NT2/D1 (cell line): ENCODE data around the gene MNAT1.

Experiments used
- DNase-seq: peaks from one replicate; pipeline ENCODE4 v3.0.0-alpha.2; 2011; ENCODE audit warnings: low read depth, low spot score
- H3K27me3 ChIP-seq: 2 replicates; pipeline ENCODE4 v1.6.0; 2011; ENCODE audit warnings: mild to moderate bottlenecking; ENCODE audit not compliant: insufficient read length, insufficient read depth
- H3K36me3 ChIP-seq: 2 replicates; pipeline ENCODE4 v1.6.1; 2011; ENCODE audit warnings: mild to moderate bottlenecking, low read length, mixed read lengths; ENCODE audit not compliant: insufficient read depth, insufficient read length
- H3K4me1 ChIP-seq: 2 replicates; pipeline ENCODE4 v1.5.1; 2011; ENCODE audit not compliant: insufficient read depth, insufficient read length
- H3K4me3 ChIP-seq: 2 replicates; pipeline ENCODE4 v1.5.1; 2011; ENCODE audit warnings: low read depth; ENCODE audit not compliant: insufficient read length
- H3K9ac ChIP-seq: 2 replicates; pipeline ENCODE4 v1.6.0; 2011; ENCODE audit warnings: low read depth; ENCODE audit not compliant: insufficient read length
- H3K9me3 ChIP-seq: 2 replicates; pipeline ENCODE4 v1.5.1; 2011; ENCODE audit warnings: mild to moderate bottlenecking, low read length; ENCODE audit not compliant: insufficient read depth
- SUZ12 ChIP-seq: IDR thresholded peaks from 2 replicates; pipeline ENCODE4 v1.6.1; 2011; ENCODE audit not compliant: insufficient read length, insufficient read depth; ENCODE audit errors: extremely low read depth
- YY1 ChIP-seq: IDR thresholded peaks from 2 replicates; pipeline ENCODE4 v1.6.1; 2011; ENCODE audit not compliant: insufficient read length, insufficient read depth
- ZNF274 ChIP-seq: IDR thresholded peaks from 2 replicates; pipeline ENCODE4 v1.6.1; 2011; ENCODE audit warnings: mild to moderate bottlenecking, low read depth, low read length

MNAT1 gene

GRCh38 chr14:60893911-60894310 lies 159.3 kb downstream of the MNAT1 start:
- Histone ChIP-seq H3K4me1 (no peaks in the 10 kb centered on the region), H3K9ac (no peak overlapping the region), H3K9me3 (no peaks in the 10 kb centered on the region), H3K36me3 (no peaks in the 10 kb centered on the region), H3K4me3 (no peak overlapping the region), H3K27me3 (no peaks in the 10 kb centered on the region)
- TF ChIP-seq SUZ12 (no peak), YY1 (no peak), ZNF274 (no peak)
- DNase-seq = no peak

- H3K4me1 ChIP-seq = no peaks in the 10 kb centered on the region
- H3K27me3 ChIP-seq = no peaks in the 10 kb centered on the region
- no peak overlapping the region for H3K9ac ChIP-seq
- no peaks in the 10 kb centered on the region for H3K36me3 ChIP-seq
- no peak for TF ChIP-seq YY1
- no peaks in the 10 kb centered on the region for H3K9me3 ChIP-seq
- H3K4me3 ChIP-seq = no peak overlapping the region
- DNase-seq = no peak
These were observed 169.8 kb downstream of the MNAT1 start for GRCh38 chr14:60904381-60904780.

- no peak for TF ChIP-seq SUZ12
- no peak for TF ChIP-seq ZNF274
- no peak for TF ChIP-seq YY1
- Histone ChIP-seq H3K9ac (no peak overlapping the region), H3K4me3 (no peak overlapping the region), H3K27me3 (no peaks in the 10 kb centered on the region), H3K9me3 (no peaks in the 10 kb centered on the region), H3K4me1 (no peaks in the 10 kb centered on the region), H3K36me3 (no peaks in the 10 kb centered on the region)
- no peak for DNase-seq
These were observed 171.4 kb downstream of the MNAT1 start for GRCh38 chr14:60905923-60906322.

- no peak for DNase-seq
- no peak for TF ChIP-seq SUZ12
- no peak for TF ChIP-seq YY1
- TF ChIP-seq ZNF274 = no peak
- H3K27me3 ChIP-seq = no peaks in the 10 kb centered on the region
These were observed 181.2 kb downstream of the MNAT1 start for GRCh38 chr14:60915781-60916180.

GRCh38 chr14:60922050-60922449 lies 187.5 kb downstream of the MNAT1 start:
- H3K4me3 ChIP-seq = no peak overlapping the region
- no peak for DNase-seq
- no peak overlapping the region for H3K9ac ChIP-seq
- TF ChIP-seq SUZ12 = no peak
- TF ChIP-seq YY1 = no peak
- no peak for TF ChIP-seq ZNF274
- H3K36me3 ChIP-seq = no peaks in the 10 kb centered on the region
- H3K27me3 ChIP-seq = no peaks in the 10 kb centered on the region
- H3K4me1 ChIP-seq = no peaks in the 10 kb centered on the region
- no peaks in the 10 kb centered on the region for H3K9me3 ChIP-seq

More at GRCh38 chr14:60915781-60916180, 181.2 kb downstream of the MNAT1 start:
- peaks cover 9% of the 10 kb centered on the region; the same call in 1 of the 2 replicates for H3K9me3 ChIP-seq
- no peaks in the 10 kb centered on the region for H3K4me1 ChIP-seq
- H3K36me3 ChIP-seq = no peaks in the 10 kb centered on the region
- no peak overlapping the region for H3K9ac ChIP-seq
- no peak overlapping the region for H3K4me3 ChIP-seq

GRCh38 chr14:60925286-60925685 lies 190.7 kb downstream of the MNAT1 start:
- H3K9ac ChIP-seq = no peak overlapping the region
- H3K9me3 ChIP-seq = no peaks in the 10 kb centered on the region
- no peak overlapping the region for H3K4me3 ChIP-seq
- TF ChIP-seq SUZ12 = no peak
- no peaks in the 10 kb centered on the region for H3K27me3 ChIP-seq
- DNase-seq = no peak
- H3K36me3 ChIP-seq = no peaks in the 10 kb centered on the region
- H3K4me1 ChIP-seq = no peaks in the 10 kb centered on the region

- no peaks in the 10 kb centered on the region for H3K9me3 ChIP-seq
- TF ChIP-seq SUZ12 (no peak), YY1 (no peak), ZNF274 (no peak)
- H3K9ac ChIP-seq = no peak overlapping the region
- H3K4me3 ChIP-seq = no peak overlapping the region
- no peaks in the 10 kb centered on the region for H3K4me1 ChIP-seq
- H3K27me3 ChIP-seq = no peaks in the 10 kb centered on the region
- H3K36me3 ChIP-seq = no peaks in the 10 kb centered on the region
- no peak for DNase-seq
These were observed 191.4 kb downstream of the MNAT1 start for GRCh38 chr14:60926002-60926401.

GRCh38 chr14:60931218-60931617 lies 196.7 kb downstream of the MNAT1 start:
- DNase-seq = no peak

More at GRCh38 chr14:60931218-60931617, 196.7 kb downstream of the MNAT1 start:
- H3K4me1 ChIP-seq = no peaks in the 10 kb centered on the region
- no peak overlapping the region for H3K4me3 ChIP-seq
- H3K9ac ChIP-seq = no peak overlapping the region
- no peaks in the 10 kb centered on the region for H3K27me3 ChIP-seq
- no peaks in the 10 kb centered on the region for H3K36me3 ChIP-seq
- TF ChIP-seq ZNF274 = no peak
- TF ChIP-seq SUZ12 = no peak
- no peak for TF ChIP-seq YY1
- no peaks in the 10 kb centered on the region for H3K9me3 ChIP-seq
